Muscle of leg (tissue), 11 donors: ENCODE results near the gene NRCAM. TPM values are rescaled to one million over a fixed set of nuclear protein-coding genes. Genes with fewer than 3 reads are reported as not detected.
A peak's percentile ranks its signal among the peaks of the same experiment; 100 is the strongest.

Source experiments
- DNase-seq: peaks from one replicate; pipeline ENCODE4 v3.0.0; 2013
- H3K27ac ChIP-seq: one replicate; pipeline ENCODE4 v1.5.1; 2013; ENCODE audit warnings: mild to moderate bottlenecking, low read length, control low read depth
- H3K27me3 ChIP-seq: one replicate; pipeline ENCODE4 v1.6.1; 2013; ENCODE audit warnings: low read length; ENCODE audit not compliant: control insufficient read depth, insufficient read depth
- H3K36me3 ChIP-seq: one replicate; pipeline ENCODE4 v1.6.1; 2013; ENCODE audit warnings: low read length; ENCODE audit not compliant: control insufficient read depth, insufficient read depth
- H3K4me1 ChIP-seq: one replicate; pipeline ENCODE4 v1.6.1; 2013; ENCODE audit warnings: low read length; ENCODE audit not compliant: control insufficient read depth, insufficient read depth
- H3K4me3 ChIP-seq: one replicate; pipeline ENCODE4 v1.5.1; 2013; ENCODE audit warnings: low read length, control low read depth
- H3K9me3 ChIP-seq: replicated peaks from 2 replicates; pipeline ENCODE4 v1.6.1; 2013; ENCODE audit warnings: low read depth, low read length; ENCODE audit not compliant: control insufficient read depth
- WGBS: methylation state at CpG from one replicate; pipeline ENCODE4 v1.1.5; 2013; ENCODE audit warnings: missing lambda C conversion rate; ENCODE audit not compliant: insufficient coverage; 5-methylcytosine and 5-hydroxymethylcytosine counted together
- polyA plus RNA-seq, 8 donors: library from polyadenylated mRNA; unstranded; fragments of 120-200 nt; gene quantifications; one replicate each; pipeline versions ENCODE4 v1.2.1 to v1.2.3, GENCODE V29; 2013; ENCODE audit warnings: inconsistent platforms in 1 of 8, low replicate concordance in 1 of 8; ENCODE audit not compliant: insufficient read length in 8 of 8, insufficient read depth in 1 of 8
- total RNA-seq: library from RNA; stranded (reverse); fragments of 120-200 nt; gene quantifications from one replicate; pipeline ENCODE4 v1.2.4, GENCODE V29; 2013

The NRCAM gene
- total and polyA plus RNA-seq, 9 donors: 17.5 to 35.6 (median 23.3) TPM

- H3K4me1 ChIP-seq: peaks cover 2% of the 10 kb centered on the region
- 66% methylated on average over 2 of the region's 2 CpGs for WGBS
- no peaks in the 10 kb centered on the region for H3K9me3 ChIP-seq
- H3K4me3 ChIP-seq: no peak overlapping the region
- H3K27me3 ChIP-seq: no peaks in the 10 kb centered on the region
- no peak overlapping the region for H3K27ac ChIP-seq
- DNase-seq: peak; percentile 39
- H3K36me3 ChIP-seq: no peaks in the 10 kb centered on the region
Observed at GRCh38 chr7:108112683-108113082, 343.6 kb downstream of the NRCAM start.

- Histone ChIP-seq H3K27ac (no peak overlapping the region), H3K27me3 (no peaks in the 10 kb centered on the region), H3K36me3 (no peaks in the 10 kb centered on the region), H3K9me3 (no peaks in the 10 kb centered on the region), H3K4me1 (peaks cover 5% of the 10 kb centered on the region), H3K4me3 (no peak overlapping the region)
- WGBS: 80% methylated on average over 1 of the region's 2 CpGs
- DNase-seq: no peak
Observed at GRCh38 chr7:108109221-108109908, 346.9 kb downstream of the NRCAM start.

- Histone ChIP-seq H3K36me3 (no peaks in the 10 kb centered on the region), H3K4me1 (peaks cover 9% of the 10 kb centered on the region), H3K9me3 (no peaks in the 10 kb centered on the region), H3K4me3 (no peak overlapping the region), H3K27ac (no peak overlapping the region), H3K27me3 (no peaks in the 10 kb centered on the region)
- no peak for DNase-seq
Observed at GRCh38 chr7:108108131-108108530, 348.1 kb downstream of the NRCAM start.

GRCh38 chr7:108104324-108104723 lies 351.9 kb downstream of the NRCAM start:
- no peaks in the 10 kb centered on the region for H3K27me3 ChIP-seq
- H3K27ac ChIP-seq: no peak overlapping the region
- H3K9me3 ChIP-seq: no peaks in the 10 kb centered on the region
- peaks cover 7% of the 10 kb centered on the region for H3K4me1 ChIP-seq
- no peaks in the 10 kb centered on the region for H3K36me3 ChIP-seq
- H3K4me3 ChIP-seq: no peak overlapping the region
- DNase-seq: peak; percentile 90
- 35% methylated on average over 2 of the region's 7 CpGs for WGBS

GRCh38 chr7:108103558-108104298 lies 352.5 kb downstream of the NRCAM start:
- H3K9me3 ChIP-seq: no peaks in the 10 kb centered on the region
- WGBS: no CpG with 5 or more reads among the region's 5 CpGs
- H3K27ac ChIP-seq: no peak overlapping the region
- H3K36me3 ChIP-seq: no peaks in the 10 kb centered on the region
- H3K4me1 ChIP-seq: peaks cover 7% of the 10 kb centered on the region
- no peak overlapping the region for H3K4me3 ChIP-seq
- H3K27me3 ChIP-seq: no peaks in the 10 kb centered on the region
- no peak for DNase-seq

- Histone ChIP-seq H3K36me3 (no peaks in the 10 kb centered on the region), H3K4me1 (peaks cover 7% of the 10 kb centered on the region), H3K9me3 (no peaks in the 10 kb centered on the region), H3K4me3 (no peak overlapping the region), H3K27ac (no peak overlapping the region), H3K27me3 (no peaks in the 10 kb centered on the region)
- WGBS: 90% methylated on average over 16 of the region's 20 CpGs
- DNase-seq: no peak
Observed at GRCh38 chr7:108102671-108103312, 353.4 kb downstream of the NRCAM start.

- no peak for DNase-seq
- Histone ChIP-seq H3K27me3 (no peaks in the 10 kb centered on the region), H3K36me3 (no peaks in the 10 kb centered on the region), H3K4me1 (peaks cover 4% of the 10 kb centered on the region), H3K27ac (no peak overlapping the region), H3K9me3 (no peaks in the 10 kb centered on the region), H3K4me3 (no peak overlapping the region)
- WGBS: 94% methylated on average over 2 of the region's 3 CpGs
Observed at GRCh38 chr7:108101759-108102158, 354.5 kb downstream of the NRCAM start.

GRCh38 chr7:108099713-108100112 lies 356.5 kb downstream of the NRCAM start:
- no peaks in the 10 kb centered on the region for H3K27me3 ChIP-seq
- H3K27ac ChIP-seq: no peak overlapping the region
- H3K4me1 ChIP-seq: peaks cover 12% of the 10 kb centered on the region
- peak; percentile 71 for DNase-seq
- H3K36me3 ChIP-seq: no peaks in the 10 kb centered on the region
- no peak overlapping the region for H3K4me3 ChIP-seq
- no peaks in the 10 kb centered on the region for H3K9me3 ChIP-seq
- no CpG with 5 or more reads among the region's 1 CpG for WGBS

GRCh38 chr7:108097703-108098102 lies 358.5 kb downstream of the NRCAM start:
- DNase-seq: no peak
- Histone ChIP-seq H3K9me3 (no peaks in the 10 kb centered on the region), H3K4me3 (no peak overlapping the region), H3K27me3 (no peaks in the 10 kb centered on the region), H3K36me3 (no peaks in the 10 kb centered on the region), H3K27ac (no peak overlapping the region), H3K4me1 (peaks cover 8% of the 10 kb centered on the region)
- 90% methylated on average over 3 of the region's 7 CpGs for WGBS
